Mesenchymal stem cell (in vitro differentiated cells and primary cell): Measurements from ENCODE around the gene VRK3.

Experiments
- DNase-seq: peaks from one replicate; pipeline ENCODE4 v3.0.0-alpha.2; 2013
- H2AFZ ChIP-seq: one replicate; pipeline ENCODE4 v1.6.1; 2013; ENCODE audit warnings: low read depth, mild to moderate bottlenecking, control low read depth, inconsistent platforms, low read length, moderate library complexity
- H2AK5ac ChIP-seq: 2 replicates; pipeline ENCODE4 v1.6.1; 2013; ENCODE audit warnings: low read length, moderate library complexity, mild to moderate bottlenecking, inconsistent platforms; ENCODE audit not compliant: severe bottlenecking
- H2BK120ac ChIP-seq: one replicate; pipeline ENCODE4 v1.6.1; 2013; ENCODE audit warnings: low read depth, mild to moderate bottlenecking, inconsistent platforms, low read length, moderate library complexity
- H2BK12ac ChIP-seq, 2 experiments: one replicate each; pipeline ENCODE4 v1.6.1; 2013; ENCODE audit warnings: inconsistent platforms in 2 of 2, low read length in 2 of 2, mild to moderate bottlenecking in 2 of 2, moderate library complexity in 2 of 2, control low read depth in 1 of 2
- H2BK15ac ChIP-seq: one replicate; pipeline ENCODE4 v1.6.1; 2013; ENCODE audit warnings: mild to moderate bottlenecking, low read depth, inconsistent platforms; ENCODE audit not compliant: poor library complexity, severe bottlenecking
- H2BK5ac ChIP-seq: 2 replicates; pipeline ENCODE4 v1.6.1; 2013; ENCODE audit warnings: low read depth, mild to moderate bottlenecking, low read length, control low read depth, inconsistent platforms; ENCODE audit not compliant: poor library complexity, severe bottlenecking
- H3K14ac ChIP-seq, 2 experiments: one replicate each; pipeline ENCODE4 v1.6.1; 2013; ENCODE audit warnings: inconsistent platforms in 2 of 2, low read length in 2 of 2, control low read depth in 1 of 2, mild to moderate bottlenecking in 1 of 2, moderate library complexity in 1 of 2
- H3K18ac ChIP-seq, 2 experiments: one replicate each; pipeline ENCODE4 v1.6.1; 2013; ENCODE audit warnings: inconsistent platforms in 2 of 2, low read length in 2 of 2, control low read depth in 1 of 2, low read depth in 1 of 2, mild to moderate bottlenecking in 1 of 2
- H3K23ac ChIP-seq, 2 experiments: one replicate each; pipeline ENCODE4 v1.6.1; 2013; ENCODE audit warnings: inconsistent platforms in 2 of 2, low read length in 2 of 2, mild to moderate bottlenecking in 2 of 2, moderate library complexity in 2 of 2, control low read depth in 1 of 2
- H3K27ac ChIP-seq: 2 replicates; pipeline ENCODE4 v1.5.1; 2013; ENCODE audit warnings: mild to moderate bottlenecking, moderate library complexity, low read length, control low read depth, inconsistent platforms; ENCODE audit not compliant: poor library complexity, severe bottlenecking
- H3K27me3 ChIP-seq, 2 experiments: 2 replicates each; pipeline versions ENCODE4 v1.6.1 to v1.7.0; 2013; ENCODE audit warnings: low read length in 2 of 2, mild to moderate bottlenecking in 2 of 2, moderate library complexity in 2 of 2, control low read depth in 1 of 2, inconsistent platforms in 1 of 2; ENCODE audit not compliant: control insufficient read depth in 1 of 2, insufficient read depth in 1 of 2
- H3K36me3 ChIP-seq, 2 experiments: 2 replicates each; pipeline versions ENCODE4 v1.6.1 to v1.7.0; 2013; ENCODE audit warnings: low read length in 2 of 2, control low read depth in 1 of 2, inconsistent platforms in 1 of 2, low read depth in 1 of 2, mild to moderate bottlenecking in 1 of 2; ENCODE audit not compliant: insufficient read depth in 2 of 2, control insufficient read depth in 1 of 2
- H3K4ac ChIP-seq, 2 experiments: one replicate each; pipeline ENCODE4 v1.6.1; 2013; ENCODE audit warnings: inconsistent platforms in 2 of 2, low read length in 2 of 2, mild to moderate bottlenecking in 2 of 2, moderate library complexity in 2 of 2, control low read depth in 1 of 2, low read depth in 1 of 2
- H3K4me1 ChIP-seq: 2 replicates; pipeline ENCODE4 v1.6.1; 2013; ENCODE audit warnings: low read depth, low read length, control low read depth; ENCODE audit not compliant: control insufficient read depth, insufficient read depth
- H3K4me2 ChIP-seq: 2 replicates; pipeline ENCODE4 v1.6.1; 2013; ENCODE audit warnings: low read length, mild to moderate bottlenecking, inconsistent platforms; ENCODE audit not compliant: poor library complexity, severe bottlenecking
- H3K4me3 ChIP-seq, 2 experiments: 2 replicates each; pipeline versions ENCODE4 v1.5.1 to v1.7.0; 2013; ENCODE audit warnings: low read length in 2 of 2, mild to moderate bottlenecking in 2 of 2, control low read depth in 1 of 2, low read depth in 1 of 2; ENCODE audit not compliant: insufficient read depth in 1 of 2
- H3K79me1 ChIP-seq: replicated peaks from 2 replicates; pipeline ENCODE4 v1.6.1; 2013; ENCODE audit warnings: mild to moderate bottlenecking, control low read depth, low read length, inconsistent platforms; ENCODE audit not compliant: poor library complexity, severe bottlenecking
- H3K9ac ChIP-seq: 2 replicates; pipeline ENCODE4 v1.7.0; 2013; ENCODE audit warnings: mild to moderate bottlenecking, low read length, moderate library complexity
- H3K9me3 ChIP-seq: 2 replicates; pipeline ENCODE4 v1.7.0; 2013; ENCODE audit warnings: mild to moderate bottlenecking, low read length; ENCODE audit not compliant: control insufficient read depth
- H4K8ac ChIP-seq: one replicate; pipeline ENCODE4 v1.6.1; 2013; ENCODE audit warnings: inconsistent platforms, mild to moderate bottlenecking, low read length, moderate library complexity
- H4K91ac ChIP-seq: one replicate; pipeline ENCODE4 v1.6.1; 2013; ENCODE audit warnings: mild to moderate bottlenecking, low read length, inconsistent platforms
- WGBS: methylation state at CpG from one replicate; pipeline ENCODE4 v1.1.7; 2013; ENCODE audit warnings: mixed read lengths; 5-methylcytosine and 5-hydroxymethylcytosine counted together

The VRK3 gene

GRCh38 chr19:49952479-49952836, 72.7 kb downstream of the VRK3 start:
- no peak overlapping the region for H2AFZ ChIP-seq
- no peaks in the 10 kb centered on the region for H3K36me3 ChIP-seq
- H2BK12ac ChIP-seq, result no peak overlapping the region
- no peak overlapping the region for H3K4me3 ChIP-seq
- H3K27ac ChIP-seq, result no peak overlapping the region
- H3K4me2 ChIP-seq, result no peak overlapping the region
- no peak overlapping the region for H4K91ac ChIP-seq
- H3K4ac ChIP-seq, result no peak overlapping the region
- H3K14ac ChIP-seq, result no peak overlapping the region
- no peak overlapping the region for H2BK120ac ChIP-seq
- peaks cover 22 to 85% of the 10 kb centered on the region in 2 experiments for H3K27me3 ChIP-seq
- no peaks in the 10 kb centered on the region for H3K79me1 ChIP-seq
- no peaks in the 10 kb centered on the region for H3K4me1 ChIP-seq
- no peak overlapping the region for H2BK5ac ChIP-seq
- no peak for DNase-seq
- no peak overlapping the region for H3K18ac ChIP-seq
- no peak overlapping the region for H4K8ac ChIP-seq
- no peak overlapping the region for H3K23ac ChIP-seq
- no peaks in the 10 kb centered on the region for H3K9me3 ChIP-seq
- no peak overlapping the region for H2AK5ac ChIP-seq
- H2BK15ac ChIP-seq, result no peak overlapping the region
- H3K9ac ChIP-seq, result no peak overlapping the region

- H2BK5ac ChIP-seq, result no peak overlapping the region
- no peaks in the 10 kb centered on the region for H3K4me1 ChIP-seq
- no peak overlapping the region for H3K9ac ChIP-seq
- no peaks in the 10 kb centered on the region for H3K9me3 ChIP-seq
- no peak overlapping the region for H3K4me3 ChIP-seq
- 89% methylated on average over 9 of the region's 9 CpGs for WGBS
- DNase-seq, result no peak
- no peak overlapping the region for H2BK12ac ChIP-seq
- no peak overlapping the region for H3K23ac ChIP-seq
- no peak overlapping the region for H4K8ac ChIP-seq
- H4K91ac ChIP-seq, result no peak overlapping the region
- H2BK15ac ChIP-seq, result no peak overlapping the region
- H3K79me1 ChIP-seq, result no peaks in the 10 kb centered on the region
- H3K27ac ChIP-seq, result no peak overlapping the region
- no peak overlapping the region for H3K14ac ChIP-seq
- H2BK120ac ChIP-seq, result no peak overlapping the region
- H3K36me3 ChIP-seq, result no peaks in the 10 kb centered on the region
- H3K18ac ChIP-seq, result no peak overlapping the region
- H3K4me2 ChIP-seq, result no peak overlapping the region
- H2AFZ ChIP-seq, result no peak overlapping the region
- H3K27me3 ChIP-seq, result peaks cover 22 to 85% of the 10 kb centered on the region in 2 experiments
- no peak overlapping the region for H3K4ac ChIP-seq
- no peak overlapping the region for H2AK5ac ChIP-seq
Observed at GRCh38 chr19:49951806-49952478, 73.2 kb downstream of the VRK3 start.

GRCh38 chr19:49950956-49951526, 74.1 kb downstream of the VRK3 start:
- Histone ChIP-seq H3K9ac (no peak overlapping the region), H4K8ac (no peak overlapping the region), H3K79me1 (no peaks in the 10 kb centered on the region), H3K14ac (no peak overlapping the region), H3K4ac (no peak overlapping the region), H2AK5ac (no peak overlapping the region), H3K18ac (no peak overlapping the region), H3K27ac (no peak overlapping the region), H3K4me3 (no peak overlapping the region), H3K27me3 (peaks cover 22 to 83% of the 10 kb centered on the region in 2 experiments), H2BK120ac (no peak overlapping the region), H2BK15ac (no peak overlapping the region), H3K23ac (no peak overlapping the region), H2BK12ac (no peak overlapping the region), H3K9me3 (no peaks in the 10 kb centered on the region), H4K91ac (no peak overlapping the region), H3K36me3 (no peaks in the 10 kb centered on the region), H3K4me1 (no peaks in the 10 kb centered on the region), H2AFZ (no peak overlapping the region), H3K4me2 (no peak overlapping the region), H2BK5ac (no peak overlapping the region)
- 80% methylated on average over 13 of the region's 13 CpGs for WGBS
- no peak for DNase-seq

- Histone ChIP-seq H3K27ac (no peak overlapping the region), H4K8ac (no peak overlapping the region), H3K14ac (no peak overlapping the region), H2BK12ac (no peak overlapping the region), H4K91ac (no peak overlapping the region), H3K9ac (no peak overlapping the region), H3K9me3 (no peaks in the 10 kb centered on the region), H2BK5ac (no peak overlapping the region), H2BK15ac (no peak overlapping the region), H3K4me2 (no peak overlapping the region), H2AK5ac (no peak overlapping the region), H3K4me1 (no peaks in the 10 kb centered on the region), H3K36me3 (no peaks in the 10 kb centered on the region), H3K18ac (no peak overlapping the region), H2BK120ac (no peak overlapping the region), H3K27me3 (peaks cover 22 to 83% of the 10 kb centered on the region in 2 experiments), H3K4ac (no peak overlapping the region), H3K23ac (no peak overlapping the region), H3K79me1 (no peaks in the 10 kb centered on the region), H3K4me3 (no peak overlapping the region), H2AFZ (no peak overlapping the region)
- no peak for DNase-seq
- 84% methylated on average over 4 of the region's 5 CpGs for WGBS
Observed at GRCh38 chr19:49950590-49950948, 74.6 kb downstream of the VRK3 start.
